ENCODE results near the gene KIF20B.

- TF ChIP-seq, protein P1, sequence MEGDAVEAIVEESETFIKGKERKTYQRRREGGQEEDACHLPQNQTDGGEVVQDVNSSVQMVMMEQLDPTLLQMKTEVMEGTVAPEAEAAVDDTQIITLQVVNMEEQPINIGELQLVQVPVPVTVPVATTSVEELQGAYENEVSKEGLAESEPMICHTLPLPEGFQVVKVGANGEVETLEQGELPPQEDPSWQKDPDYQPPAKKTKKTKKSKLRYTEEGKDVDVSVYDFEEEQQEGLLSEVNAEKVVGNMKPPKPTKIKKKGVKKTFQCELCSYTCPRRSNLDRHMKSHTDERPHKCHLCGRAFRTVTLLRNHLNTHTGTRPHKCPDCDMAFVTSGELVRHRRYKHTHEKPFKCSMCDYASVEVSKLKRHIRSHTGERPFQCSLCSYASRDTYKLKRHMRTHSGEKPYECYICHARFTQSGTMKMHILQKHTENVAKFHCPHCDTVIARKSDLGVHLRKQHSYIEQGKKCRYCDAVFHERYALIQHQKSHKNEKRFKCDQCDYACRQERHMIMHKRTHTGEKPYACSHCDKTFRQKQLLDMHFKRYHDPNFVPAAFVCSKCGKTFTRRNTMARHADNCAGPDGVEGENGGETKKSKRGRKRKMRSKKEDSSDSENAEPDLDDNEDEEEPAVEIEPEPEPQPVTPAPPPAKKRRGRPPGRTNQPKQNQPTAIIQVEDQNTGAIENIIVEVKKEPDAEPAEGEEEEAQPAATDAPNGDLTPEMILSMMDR (IDR thresholded peaks at IDR 0.05) = no peak
- no peak for TF ChIP-seq POLR2A (IDR thresholded peaks at IDR 0.05)
Measured at GRCh38 chr10:89813546-89813945, 112.2 kb downstream of the KIF20B start.
